HepG2 (cell line): ENCODE results near the gene KDM3A. TPM values are rescaled to one million over a fixed set of nuclear protein-coding genes. Genes with fewer than 3 reads are reported as not detected.

Experiments
- ATAC-seq: fragments of 200-7000 bp; cut with Tn5 transposase; 3 replicates; pipeline ENCODE4 v1.9.1; 2020; ENCODE audit warnings: mild to moderate bottlenecking, moderate library complexity
- BruUV-seq: library from RNA; stranded (reverse); fragments of 400-500 nt; replicated peaks from 2 replicates; lab custom pipeline; 2021; lab: Mats Ljungman, UMichigan
- CTCF ChIA-PET: fragments of 300-600 bp; formaldehyde crosslinking; extraction: SDS; loops from one replicate; lab custom pipeline; 2021; ENCODE audit warnings: low total read pairs, inconsistent platforms, low intra/inter-chr PET ratio; lab: Yijun Ruan, JAX
- POLR2A ChIA-PET: fragments of 350-600 bp; sonication (Branson Sonifier 250); formaldehyde crosslinking; loops from one replicate; lab custom pipeline; 2020; ENCODE audit warnings: antibody characterized with exemption, inconsistent platforms; lab: Yijun Ruan, JAX
- DNase-seq: peaks from one replicate; pipeline ENCODE4 v3.0.0-alpha.2; 2015; ENCODE audit warnings: low spot score
- FAIRE-seq: peaks from 3 replicates; lab custom pipeline; 2011; peaks lifted over from hg19 to GRCh38; lab: Jason Lieb, UNC
- H2AFZ ChIP-seq: one replicate; pipeline ENCODE4 v1.6.1; 2011; ENCODE audit warnings: low read length, inconsistent platforms
- H3K27ac ChIP-seq: fragments of 300-600 bp; 3 replicates; pipeline ENCODE4 v1.8.0; 2011; ENCODE audit warnings: mixed run types, mild to moderate bottlenecking, mixed read lengths, low read length, inconsistent platforms; ENCODE audit not compliant: insufficient read depth; ENCODE audit errors: extremely low read length
- H3K27me3 ChIP-seq, 2 experiments: fragments of 200-600 bp in 1 of 2; 2 replicates in 1 of 2; 3 replicates in 1 of 2; pipeline versions ENCODE4 v1.6.0 to v1.8.0; 2011; ENCODE audit warnings: low read length in 2 of 2, mild to moderate bottlenecking in 2 of 2, moderate library complexity in 2 of 2, inconsistent platforms in 1 of 2; ENCODE audit not compliant: insufficient read depth in 2 of 2, control insufficient read depth in 1 of 2
- H3K36me3 ChIP-seq, 2 experiments: fragments of 200-600 bp in 1 of 2; replicated peaks in 1 of 2; 2 replicates in 1 of 2; 3 replicates in 1 of 2; pipeline versions ENCODE4 v1.5.1 to v1.8.0; 2011; ENCODE audit warnings: low read length in 2 of 2, inconsistent platforms in 1 of 2; ENCODE audit not compliant: insufficient read depth in 2 of 2, control insufficient read depth in 1 of 2
- H3K4me1 ChIP-seq: 2 replicates; pipeline ENCODE4 v1.5.1; 2012; ENCODE audit warnings: low read length, inconsistent platforms; ENCODE audit not compliant: insufficient read depth
- H3K4me2 ChIP-seq: 2 replicates; pipeline ENCODE4 v1.6.0; 2011; ENCODE audit warnings: low read depth, low read length, inconsistent platforms
- H3K4me3 ChIP-seq, 3 experiments: fragments of 200-600 bp in 1 of 3; sonication (generic), shearing (Covaris generic) in 1 of 3; replicated peaks in 1 of 3; 2 replicates each; pipeline ENCODE4 v1.5.1; 2011 to 2016; ENCODE audit warnings: low read length in 3 of 3, inconsistent platforms in 2 of 3, low read depth in 2 of 3, mild to moderate bottlenecking in 2 of 3, control low read depth in 1 of 3, mixed read lengths in 1 of 3; ENCODE audit not compliant: insufficient read depth in 1 of 3
- H3K79me2 ChIP-seq: one replicate; pipeline ENCODE4 v1.6.1; 2011; ENCODE audit warnings: low read length, inconsistent platforms; ENCODE audit not compliant: insufficient read depth
- H3K9ac ChIP-seq: 2 replicates; pipeline ENCODE4 v1.6.0; 2011; ENCODE audit warnings: mild to moderate bottlenecking, low read depth, low read length, inconsistent platforms; ENCODE audit not compliant: insufficient read depth
- H3K9me3 ChIP-seq: 2 replicates; pipeline ENCODE4 v1.5.1; 2012; ENCODE audit warnings: mild to moderate bottlenecking, low read length
- H4K20me1 ChIP-seq: 2 replicates; pipeline ENCODE4 v1.6.0; 2011; ENCODE audit warnings: inconsistent platforms, mild to moderate bottlenecking, low read length, moderate library complexity; ENCODE audit not compliant: insufficient read depth
- FOXA3 ChIP-seq: IDR thresholded peaks from 2 replicates; pipeline ENCODE4 v1.6.1; 2016; ENCODE audit warnings: missing genetic modification reagents, missing compliant biosample characterization
- MEF2D ChIP-seq: sonication (generic); formaldehyde crosslinking; IDR thresholded peaks from 2 replicates; pipeline ENCODE4 v1.5.1; 2020; ENCODE audit warnings: mild to moderate bottlenecking, missing genetic modification reagents
- MTF2 ChIP-seq: sonication (generic); formaldehyde crosslinking; IDR thresholded peaks from 2 replicates; pipeline ENCODE4 v1.5.0; 2020; ENCODE audit warnings: missing genetic modification reagents, borderline replicate concordance
- MYNN ChIP-seq: sonication (generic); formaldehyde crosslinking; IDR thresholded peaks from 2 replicates; pipeline ENCODE4 v1.4.0; 2020; ENCODE audit warnings: mild to moderate bottlenecking, low read depth, missing genetic modification reagents
- NPAS2 ChIP-seq: sonication (generic); formaldehyde crosslinking; IDR thresholded peaks from 2 replicates; pipeline ENCODE4 v1.8.0; 2022; ENCODE audit warnings: mild to moderate bottlenecking, missing genetic modification reagents, borderline replicate concordance
- PAWR ChIP-seq: sonication (generic); formaldehyde crosslinking; IDR thresholded peaks from 2 replicates; pipeline ENCODE4 v1.4.0; 2020; ENCODE audit warnings: missing genetic modification reagents, mild to moderate bottlenecking, borderline replicate concordance
- PRDM10 ChIP-seq: sonication (generic); formaldehyde crosslinking; IDR thresholded peaks from 2 replicates; pipeline ENCODE4 v1.4.0; 2020; ENCODE audit warnings: low read depth, missing genetic modification reagents
- REXO4 ChIP-seq: sonication (generic); formaldehyde crosslinking; IDR thresholded peaks from 2 replicates; pipeline ENCODE4 v1.8.0; 2022; ENCODE audit warnings: missing genetic modification reagents, mild to moderate bottlenecking, borderline replicate concordance
- ZNF205 ChIP-seq: IDR thresholded peaks from 2 replicates; pipeline ENCODE4 v1.6.1; 2018; ENCODE audit warnings: missing biosample characterization, missing genetic modification reagents
- ZNF362 ChIP-seq: sonication (generic); formaldehyde crosslinking; IDR thresholded peaks from 2 replicates; pipeline ENCODE4 v1.4.0; 2020; ENCODE audit warnings: missing genetic modification reagents, mild to moderate bottlenecking, borderline replicate concordance
- ZNF644 ChIP-seq: IDR thresholded peaks from 2 replicates; pipeline ENCODE4 v1.6.1; 2016; ENCODE audit warnings: low read depth
- WGBS: methylation state at CpG from one replicate; pipeline ENCODE4 v1.1.6; 2017; ENCODE audit warnings: low lambda C conversion rate; 5-methylcytosine and 5-hydroxymethylcytosine counted together
- in situ Hi-C: cut with HindIII; loops from 2 replicates; pipeline ENCODE4 v1.10.0; 2017; ENCODE audit warnings: low pct_unique_long_range_greater_than_20kb; ENCODE audit not compliant: extremely low pct_ligation_motif_present
- intact Hi-C: fragments of 100-400 bp; cut with micrococcal nuclease; formaldehyde crosslinking; loops from one replicate; pipeline ENCODE4 v1.10.0; 2022; ENCODE audit not compliant: unreplicated experiment
- polyA plus RNA-seq, 8 experiments: library from polyadenylated mRNA; depleted of rRNA in 3 of 8; stranded (reverse) in 7 of 8; unstranded in 1 of 8; fragments of >200 nt; fragmentation: Illumina TruSeq in 4 of 8; extraction: Trizol in 4 of 8; gene quantifications; 2 replicates each; pipeline versions ENCODE4 v1.2.1 to v1.2.3, GENCODE V29; 2011 to 2016; ENCODE audit warnings: low read depth in 4 of 8, missing spikeins in 1 of 8, mixed read lengths in 1 of 8; ENCODE audit not compliant: insufficient read depth in 1 of 8
- total RNA-seq, 5 experiments: library from RNA; depleted of rRNA; stranded (reverse); fragments of >200 nt; fragmentation: Illumina TruSeq; extraction: Trizol; gene quantifications; 2 replicates each; pipeline ENCODE4 v1.2.3, GENCODE V29; 2016; ENCODE audit warnings: low read depth in 1 of 5

The KDM3A gene
- total and polyA plus RNA-seq, 2 of the 13 experiments (the other 11 are each of a cell fraction or from before 2014, with no cell fraction given) = 21.0 to 70.2 TPM

DNA sequence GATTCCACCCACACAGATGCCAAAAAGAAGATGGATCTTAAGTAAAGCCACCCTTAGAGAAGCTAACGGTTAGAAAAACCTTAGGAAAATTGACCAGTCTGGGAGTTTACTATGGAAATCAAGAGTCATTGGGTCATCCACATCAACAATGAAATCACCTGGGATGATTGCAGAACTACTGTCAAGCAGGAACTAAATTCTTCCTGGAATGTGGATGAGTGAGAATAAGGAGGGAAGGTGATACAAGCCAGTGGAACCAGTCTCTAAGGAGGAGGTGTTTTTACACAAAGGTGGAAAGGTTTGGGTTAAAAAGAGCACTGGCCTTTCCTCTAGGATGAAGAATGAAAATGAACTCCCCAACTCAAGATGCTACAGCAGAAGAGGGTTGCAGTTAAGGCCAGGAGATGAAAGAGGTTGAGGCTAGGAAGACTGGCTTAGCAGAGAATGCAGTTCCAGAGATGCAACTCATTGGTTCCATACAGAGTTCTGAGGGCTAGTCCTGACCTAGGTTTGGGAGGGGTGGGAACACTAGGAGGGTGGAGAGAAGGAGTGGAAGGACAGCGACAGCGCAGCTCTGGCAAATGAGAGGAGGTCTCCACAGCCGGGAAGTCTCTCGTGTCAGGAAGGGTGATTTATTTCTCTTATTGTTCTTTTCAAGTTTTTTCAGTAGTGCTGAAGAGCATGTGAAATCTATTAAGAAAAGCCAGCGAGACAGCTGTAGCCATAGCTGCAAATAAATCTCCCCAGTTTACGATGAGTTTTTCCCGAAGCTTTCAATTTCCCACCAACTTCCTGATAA is 27.7 kb upstream of the KDM3A start:
- H3K36me3 ChIP-seq = no peaks in the 10 kb centered on the region
- BruUV-seq = no TSS peak
- no peaks in the 10 kb centered on the region for H3K79me2 ChIP-seq
- in situ Hi-C loops = no loop called here
- no peak overlapping the region for H3K27ac ChIP-seq
- DNase-seq (no peak), ATAC-seq (no peak)
- H4K20me1 ChIP-seq = no peaks in the 10 kb centered on the region
- no peaks in the 10 kb centered on the region for H3K4me1 ChIP-seq
- H3K9ac ChIP-seq = no peak overlapping the region
- 27% methylated on average over 8 of the region's 8 CpGs for WGBS
- POLR2A ChIA-PET = no interaction called here
- no peaks in the 10 kb centered on the region for H3K9me3 ChIP-seq
- no peak overlapping the region for H3K4me3 ChIP-seq
- CTCF ChIA-PET = no interaction called here
- H3K27me3 ChIP-seq = peaks cover 0 to 14% of the 10 kb centered on the region in 2 experiments; a peak in 2 of 5 replicates
- TF ChIP-seq PAWR (CRISPR knock-in tag) (no peak), MYNN (no peak), ZNF362 (no peak), REXO4 (CRISPR knock-in tag) (no peak), ZNF205 (CRISPR knock-in tag) (no peak), PRDM10 (CRISPR knock-in tag) (no peak), FOXA3 (CRISPR knock-in tag) (no peak), ZNF644 (CRISPR knock-in tag) (no peak), NPAS2 (no peak), MEF2D (no peak), MTF2 (CRISPR knock-in tag) (no peak)
- TF ChIP-seq, all 625 proteins: peak for 0
- H2AFZ ChIP-seq = no peak overlapping the region
- intact Hi-C loops = no loop called here
- no peak overlapping the region for H3K4me2 ChIP-seq
- FAIRE-seq = no peak
